Ectodermal cell (in vitro differentiated cells): ENCODE data around the gene OR51B2. TPM values are rescaled to one million over a fixed set of nuclear protein-coding genes. Genes with fewer than 3 reads are reported as not detected.
"Not testable (repeated sequence)": the region's sequence is repeated elsewhere in the genome, so short reads cannot be mapped to it uniquely, and the experiment has no call there.

Source experiments
- H3K27ac ChIP-seq: 2 replicates; pipeline ENCODE4 v1.7.0; 2013; ENCODE audit warnings: mild to moderate bottlenecking, low read depth, low read length; ENCODE audit not compliant: insufficient read depth, poor library complexity, severe bottlenecking
- H3K27me3 ChIP-seq: 2 replicates; pipeline ENCODE4 v1.7.0; 2013; ENCODE audit warnings: mild to moderate bottlenecking, low read length; ENCODE audit not compliant: insufficient read depth, control insufficient read depth, poor library complexity, severe bottlenecking
- H3K36me3 ChIP-seq: one replicate; pipeline ENCODE4 v1.7.0; 2013; ENCODE audit warnings: low read length; ENCODE audit not compliant: control insufficient read depth, insufficient read depth
- H3K4me1 ChIP-seq: one replicate; pipeline ENCODE4 v1.7.0; 2013; ENCODE audit warnings: low read length; ENCODE audit not compliant: control insufficient read depth, insufficient read depth
- H3K4me3 ChIP-seq: 2 replicates; pipeline ENCODE4 v1.7.0; 2013; ENCODE audit warnings: low read depth, low read length, control low read depth; ENCODE audit not compliant: insufficient read depth
- H3K9me3 ChIP-seq: 2 replicates; pipeline ENCODE4 v1.7.0; 2013; ENCODE audit warnings: mild to moderate bottlenecking, low read length, moderate library complexity; ENCODE audit not compliant: control insufficient read depth
- WGBS, 2 experiments: methylation state at CpG; one replicate each; pipeline ENCODE4 v1.1.7; 2013; ENCODE audit warnings: missing lambda C conversion rate in 2 of 2; 5-methylcytosine and 5-hydroxymethylcytosine counted together
- polyA plus RNA-seq, 4 experiments: library from polyadenylated mRNA; stranded (reverse); fragments of 50-300 nt; gene quantifications; one replicate each; pipeline ENCODE4 v1.2.3, GENCODE V29; 2013

OR51B2 gene
- not detected for polyA plus RNA-seq (2013, experiment 1 of 4)
- not detected for polyA plus RNA-seq (2013, experiment 2 of 4)
- polyA plus RNA-seq (2013, experiment 3 of 4): not detected
- polyA plus RNA-seq (2013, experiment 4 of 4): not detected

DNA sequence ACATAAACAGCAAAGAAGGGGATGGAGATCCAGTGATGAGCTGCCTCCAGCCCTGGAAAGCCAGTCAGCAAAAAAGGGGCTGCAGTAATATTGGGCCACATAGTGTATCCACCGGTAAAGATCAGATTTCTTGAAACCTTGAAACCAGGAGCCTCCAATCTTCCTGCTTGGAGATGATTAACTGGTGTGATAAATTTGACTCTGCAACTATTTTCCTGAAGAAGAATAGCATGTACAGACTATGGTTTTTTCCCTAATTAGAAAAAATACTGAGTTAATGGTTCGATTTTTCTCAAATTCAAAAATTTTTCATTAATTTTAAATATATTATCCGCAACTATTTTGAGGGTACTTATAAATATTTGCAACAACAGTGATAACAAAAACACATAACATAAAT is at the start of gene OR51B2:
TSS of gene OR51B2 (minus strand) at position 101 of the 400 bp plus-strand sequence. CDS start at position 101, 0 bp downstream.
- no peaks in the 10 kb centered on the region for H3K36me3 ChIP-seq
- no peaks in the 10 kb centered on the region for H3K27me3 ChIP-seq
- no peak within 1 kb of the TSS for H3K4me3 ChIP-seq
- WGBS, 2 experiments: 83 to 91% methylated on average over 1 of the region's 3 CpGs
- H3K27ac ChIP-seq: no peak within 1 kb of the TSS
- no peaks in the 10 kb centered on the region for H3K9me3 ChIP-seq
- no peaks in the 10 kb centered on the region for H3K4me1 ChIP-seq

- H3K4me3 ChIP-seq: no peak overlapping the region
- no peaks in the 10 kb centered on the region for H3K4me1 ChIP-seq
- H3K27ac ChIP-seq: no peak overlapping the region
- H3K36me3 ChIP-seq: no peaks in the 10 kb centered on the region
- H3K9me3 ChIP-seq: no peaks in the 10 kb centered on the region
- H3K27me3 ChIP-seq: no peaks in the 10 kb centered on the region
Measured at GRCh38 chr11:5369789-5370188, 45.7 kb upstream of the OR51B2 start.

- no peak overlapping the region for H3K4me3 ChIP-seq
- H3K27me3 ChIP-seq: no peaks in the 10 kb centered on the region
- H3K9me3 ChIP-seq: no peaks in the 10 kb centered on the region
- H3K36me3 ChIP-seq: no peaks in the 10 kb centered on the region
- WGBS, 2 experiments: 41 to 43% methylated on average over 3 of the region's 3 CpGs
- H3K4me1 ChIP-seq: no peaks in the 10 kb centered on the region
- no peak overlapping the region for H3K27ac ChIP-seq
Measured at GRCh38 chr11:5368502-5369043, 44.5 kb upstream of the OR51B2 start.

DNA sequence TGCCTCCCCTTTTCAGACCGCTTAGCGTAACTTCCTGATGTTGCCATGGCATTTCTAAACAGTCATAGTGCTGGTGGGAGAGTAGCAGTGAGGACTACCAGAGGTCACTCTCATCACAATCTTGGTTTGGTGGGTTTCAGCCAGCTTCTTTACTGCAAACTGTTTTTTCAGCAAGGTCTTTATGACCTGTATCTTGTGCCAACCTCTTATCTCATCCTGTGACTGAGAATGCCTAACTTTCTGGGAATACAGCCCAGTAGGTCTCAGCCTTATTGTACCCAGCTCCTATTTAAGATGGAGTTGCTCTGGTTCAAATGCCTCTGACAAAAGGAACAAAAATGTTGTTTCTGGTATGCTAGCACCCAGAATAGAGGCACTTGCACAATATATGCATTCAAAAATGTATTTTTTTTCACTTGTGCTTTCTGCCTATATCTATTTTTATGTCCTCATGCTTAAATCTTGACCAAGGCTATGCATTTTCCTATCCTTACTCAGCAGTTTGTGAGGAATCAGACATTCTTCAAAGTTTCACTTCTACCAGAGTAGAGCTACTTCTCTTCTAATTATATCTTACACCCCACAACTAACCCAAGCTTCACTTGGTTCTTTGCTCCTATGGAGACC is 43.5 kb upstream of the OR51B2 start:
- H3K4me1 ChIP-seq: no peaks in the 10 kb centered on the region
- H3K36me3 ChIP-seq: no peaks in the 10 kb centered on the region
- no peaks in the 10 kb centered on the region for H3K9me3 ChIP-seq
- no peak overlapping the region for H3K4me3 ChIP-seq
- 64 to 69% methylated on average over 2 of the region's 2 CpGs for WGBS, 2 experiments
- no peak overlapping the region for H3K27ac ChIP-seq
- H3K27me3 ChIP-seq: no peaks in the 10 kb centered on the region

DNA sequence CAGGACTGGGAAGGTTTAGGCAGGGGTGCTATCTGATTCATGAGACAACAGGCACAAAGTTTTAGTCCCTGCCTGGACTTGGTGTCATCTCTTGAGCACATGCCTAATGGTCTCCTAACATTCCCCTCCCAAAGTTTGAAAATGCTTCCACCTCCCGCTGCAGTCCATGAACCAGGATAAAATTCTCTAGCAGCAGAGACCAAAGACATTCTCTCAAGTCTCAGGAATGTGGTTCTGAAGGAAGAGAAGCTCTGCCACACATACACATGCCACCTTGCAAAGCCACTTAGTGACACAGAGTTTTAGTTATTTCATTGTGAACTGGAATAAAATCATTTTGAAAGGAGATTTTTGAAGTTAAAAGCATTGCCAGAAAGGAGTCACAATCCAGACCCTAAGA is 42.8 kb upstream of the OR51B2 start:
- Histone ChIP-seq H3K4me3 (no peak overlapping the region), H3K27me3 (no peaks in the 10 kb centered on the region), H3K27ac (no peak overlapping the region), H3K9me3 (no peaks in the 10 kb centered on the region), H3K36me3 (no peaks in the 10 kb centered on the region), H3K4me1 (no peaks in the 10 kb centered on the region)
- WGBS, 2 experiments: 80 to 100% methylated on average over 1 of the region's 1 CpG

- not testable (repeated sequence) for H3K27ac ChIP-seq, H3K9me3 ChIP-seq, H3K4me1 ChIP-seq, H3K4me3 ChIP-seq, H3K36me3 ChIP-seq, H3K27me3 ChIP-seq
- WGBS, 2 experiments: 85 to 86% methylated on average over 6 of the region's 6 CpGs
Measured at GRCh38 chr11:5366365-5366764, 42.3 kb upstream of the OR51B2 start.

- 88 to 100% methylated on average over 1 to 2 of the region's 2 CpGs for WGBS, 2 experiments
- no peaks in the 10 kb centered on the region for H3K4me1 ChIP-seq
- no peaks in the 10 kb centered on the region for H3K9me3 ChIP-seq
- H3K4me3 ChIP-seq: no peak overlapping the region
- H3K27ac ChIP-seq: no peak overlapping the region
- no peaks in the 10 kb centered on the region for H3K27me3 ChIP-seq
- no peaks in the 10 kb centered on the region for H3K36me3 ChIP-seq
Measured at GRCh38 chr11:5364214-5364613, 40.1 kb upstream of the OR51B2 start.

- Histone ChIP-seq H3K9me3 (no peaks in the 10 kb centered on the region), H3K36me3 (no peaks in the 10 kb centered on the region), H3K4me3 (no peak overlapping the region), H3K27me3 (no peaks in the 10 kb centered on the region), H3K4me1 (no peaks in the 10 kb centered on the region), H3K27ac (no peak overlapping the region)
- 100% methylated on average over 1 of the region's 1 CpG; no CpG with 5 or more reads in 1 of the 2 experiments for WGBS, 2 experiments
Measured at GRCh38 chr11:5363679-5364078, 39.6 kb upstream of the OR51B2 start.

- 92 to 97% methylated on average over 3 of the region's 3 CpGs for WGBS, 2 experiments
- no peaks in the 10 kb centered on the region for H3K4me1 ChIP-seq
- no peaks in the 10 kb centered on the region for H3K9me3 ChIP-seq
Measured at GRCh38 chr11:5362017-5362625, 38.0 kb upstream of the OR51B2 start.

DNA sequence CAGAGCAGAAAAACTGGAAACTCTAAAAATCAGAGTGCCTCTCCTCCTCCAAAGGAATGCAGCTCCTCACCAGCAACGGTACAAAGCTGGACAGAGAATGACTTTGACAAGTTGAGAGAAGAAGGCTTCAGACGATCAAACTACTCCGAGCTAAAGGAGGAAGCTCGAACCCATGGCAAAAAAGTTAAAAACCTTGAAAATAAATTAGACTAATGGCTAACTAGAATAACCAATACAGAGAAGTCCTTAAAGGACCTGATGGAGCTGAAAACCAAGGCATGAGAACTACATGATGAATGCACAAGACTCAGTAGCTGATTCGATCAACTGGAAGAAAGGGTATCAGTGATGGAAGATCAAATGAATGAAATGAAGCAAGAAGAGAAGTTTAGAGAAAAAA is 31.9 kb upstream of the OR51B2 start:
- not testable (repeated sequence) for H3K36me3 ChIP-seq, H3K27ac ChIP-seq, H3K27me3 ChIP-seq, H3K4me3 ChIP-seq, H3K9me3 ChIP-seq, H3K4me1 ChIP-seq
- WGBS, 2 experiments: 89 to 91% methylated on average over 5 of the region's 5 CpGs

More at GRCh38 chr11:5362017-5362625, 38.0 kb upstream of the OR51B2 start:
- Histone ChIP-seq H3K4me3 (no peak overlapping the region), H3K36me3 (no peaks in the 10 kb centered on the region), H3K27ac (no peak overlapping the region), H3K27me3 (no peaks in the 10 kb centered on the region)
